Putamen (tissue), 1 donor: ENCODE results near the gene FBXW11.
A peak's percentile ranks its signal among the peaks of the same experiment; 100 is the strongest.

Experiments used
- DNase-seq: peaks from one replicate; pipeline ENCODE4 v3.0.0-alpha.2; 2016; ENCODE audit warnings: low spot score

Gene FBXW11

GRCh38 chr5:172006321-172007174 is at the start of gene FBXW11:
Gene FBXW11 (minus strand): TSS chr5:172006638. CDS start chr5:172006502, 136 bp downstream.
- DNase-seq: peak; percentile 98

- no peak for DNase-seq
These were observed 49.6 kb upstream of the FBXW11 start for GRCh38 chr5:172055996-172056395.

GRCh38 chr5:172055421-172055820 is 49.0 kb upstream of the FBXW11 start:
- DNase-seq: no peak

GRCh38 chr5:172054611-172055153 is 48.2 kb upstream of the FBXW11 start:
- no peak for DNase-seq

- DNase-seq: no peak
These were observed 46.2 kb upstream of the FBXW11 start for GRCh38 chr5:172052450-172053236.

GRCh38 chr5:172051643-172052339 is 45.4 kb upstream of the FBXW11 start:
- no peak for DNase-seq

- DNase-seq: no peak
These were observed 43.6 kb upstream of the FBXW11 start for GRCh38 chr5:172050080-172050479.

GRCh38 chr5:172049226-172049796 is 42.9 kb upstream of the FBXW11 start:
- DNase-seq: no peak

GRCh38 chr5:172048539-172049101 is 42.2 kb upstream of the FBXW11 start:
- DNase-seq: no peak

GRCh38 chr5:172048170-172048422 is 41.7 kb upstream of the FBXW11 start:
- DNase-seq: no peak

- DNase-seq: no peak
These were observed 40.2 kb upstream of the FBXW11 start for GRCh38 chr5:172046593-172046992.

- no peak for DNase-seq
These were observed 38.8 kb upstream of the FBXW11 start for GRCh38 chr5:172045315-172045632.

GRCh38 chr5:172044631-172045314 is 38.3 kb upstream of the FBXW11 start:
- no peak for DNase-seq

GRCh38 chr5:172043865-172044264 is 37.4 kb upstream of the FBXW11 start:
- no peak for DNase-seq

GRCh38 chr5:172042183-172042582 is 35.7 kb upstream of the FBXW11 start:
- no peak for DNase-seq

- DNase-seq: no peak
These were observed 31.7 kb upstream of the FBXW11 start for GRCh38 chr5:172038167-172038566.

- DNase-seq: no peak
These were observed 28.6 kb upstream of the FBXW11 start for GRCh38 chr5:172035049-172035448.

- DNase-seq: no peak
These were observed 25.5 kb upstream of the FBXW11 start for GRCh38 chr5:172031894-172032461.

- DNase-seq: no peak
These were observed 23.4 kb upstream of the FBXW11 start for GRCh38 chr5:172029876-172030275.

- no peak for DNase-seq
These were observed 21.7 kb upstream of the FBXW11 start for GRCh38 chr5:172028167-172028566.
